SU-DHL-6 (cell line): Measurements from ENCODE around the gene TRIM5.
"Not testable (repeated sequence)": the region's sequence is repeated elsewhere in the genome, so short reads cannot be mapped to it uniquely, and the experiment has no call there.

Experiments
- H2AFZ ChIP-seq: fragments of 200-600 bp; sonication (generic); 2 replicates; pipeline ENCODE4 v1.6.1; 2014; ENCODE audit warnings: low read depth, mild to moderate bottlenecking, moderate library complexity, mixed read lengths, antibody characterized with exemption, low read length; ENCODE audit not compliant: severe bottlenecking
- H3F3A ChIP-seq: fragments of 200-600 bp; shearing (Covaris generic); 2 replicates; pipeline ENCODE4 v1.6.0; 2016; ENCODE audit warnings: antibody characterized with exemption, mild to moderate bottlenecking; ENCODE audit not compliant: insufficient read depth
- H3K27ac ChIP-seq: fragments of 200-600 bp; sonication (generic); 2 replicates; pipeline ENCODE4 v1.5.1; 2016; ENCODE audit warnings: low read depth, mild to moderate bottlenecking, low read length, moderate library complexity, mixed read lengths
- H3K27me3 ChIP-seq: fragments of 200-600 bp; sonication (generic), shearing (Covaris generic); 2 replicates; pipeline ENCODE4 v1.6.0; 2014; ENCODE audit warnings: mild to moderate bottlenecking, low read length
- H3K36me3 ChIP-seq: fragments of 200-600 bp; sonication (generic); 2 replicates; pipeline ENCODE4 v1.6.1; 2014; ENCODE audit warnings: mild to moderate bottlenecking, low read length, mixed read lengths
- H3K4me2 ChIP-seq: fragments of 300-600, 200-600 bp; shearing (Covaris generic), sonication (generic); 2 replicates; pipeline ENCODE4 v1.6.0; 2014; ENCODE audit warnings: low read length, low read depth, mild to moderate bottlenecking; ENCODE audit not compliant: poor library complexity, severe bottlenecking
- H3K4me3 ChIP-seq: fragments of 200-600 bp; sonication (generic); 2 replicates; pipeline ENCODE4 v1.5.1; 2014; ENCODE audit warnings: antibody characterized with exemption, low read length, mild to moderate bottlenecking, mixed read lengths; ENCODE audit not compliant: insufficient read depth, poor library complexity, severe bottlenecking
- H3K79me2 ChIP-seq: fragments of 200-600 bp; sonication (generic); 2 replicates; pipeline ENCODE4 v1.6.1; 2014; ENCODE audit warnings: mild to moderate bottlenecking, low read length, moderate library complexity; ENCODE audit not compliant: insufficient read depth
- H3K9ac ChIP-seq: fragments of 200-600 bp; sonication (generic); 2 replicates; pipeline ENCODE4 v1.7.0; 2014; ENCODE audit warnings: mild to moderate bottlenecking, low read length
- H3K9me2 ChIP-seq: fragments of 200-600 bp; sonication (generic); replicated peaks from 2 replicates; pipeline ENCODE4 v1.6.1; 2014; ENCODE audit warnings: low read length; ENCODE audit not compliant: insufficient read depth
- H3K9me3 ChIP-seq: fragments of 200-600 bp; sonication (generic); 2 replicates; pipeline ENCODE4 v1.6.1; 2014; ENCODE audit warnings: low read length, mixed read lengths; ENCODE audit not compliant: insufficient read depth
- H4K20me1 ChIP-seq: fragments of 200-600 bp; sonication (generic); 2 replicates; pipeline ENCODE4 v1.6.1; 2014; ENCODE audit warnings: low read depth, mild to moderate bottlenecking, antibody characterized with exemption, low read length, moderate library complexity, mixed read lengths
- CTCF ChIP-seq: fragments of 200-600 bp; sonication (generic); IDR thresholded peaks from one replicate; pipeline ENCODE4 v1.5.1; 2017; ENCODE audit warnings: antibody characterized with exemption, mild to moderate bottlenecking, low read length, moderate library complexity; ENCODE audit not compliant: insufficient read depth, poor library complexity, severe bottlenecking
- EZH2phosphoT487 ChIP-seq: fragments of 200-600 bp; sonication (generic), shearing (Covaris generic); conservative IDR thresholded peaks from 2 replicates; pipeline ENCODE4 v1.6.1; 2018; ENCODE audit warnings: mild to moderate bottlenecking, antibody characterized with exemption, low read length, moderate library complexity, mixed read lengths

Gene TRIM5

DNA sequence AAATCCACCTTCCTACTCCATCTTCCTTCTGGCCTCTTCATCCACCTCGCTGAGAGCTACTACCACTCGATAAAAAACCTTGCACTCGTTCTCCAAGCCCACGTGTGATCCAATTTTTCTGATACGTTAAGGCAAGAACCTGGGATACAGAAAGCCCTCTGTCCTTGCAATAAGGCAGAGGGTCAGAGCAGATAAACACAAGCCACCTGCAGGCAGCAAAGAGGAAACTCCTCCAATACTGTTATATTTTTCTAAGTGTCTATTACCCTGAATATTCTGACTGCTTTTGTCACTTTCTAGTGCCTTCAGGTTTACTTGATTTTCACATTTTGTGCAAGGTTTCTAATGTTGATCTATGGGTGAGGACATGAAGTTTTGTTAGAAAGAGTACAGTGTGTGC is 26.6 kb downstream of the TRIM5 start:
- Histone ChIP-seq H3K4me3 (no peak overlapping the region), H3K27ac (no peak overlapping the region), H3K9me2 (no peaks in the 10 kb centered on the region), H3K36me3 (no peaks in the 10 kb centered on the region), H3F3A (no peaks in the 10 kb centered on the region), H4K20me1 (no peaks in the 10 kb centered on the region), H2AFZ (no peak overlapping the region), H3K79me2 (no peaks in the 10 kb centered on the region), H3K9me3 (no peaks in the 10 kb centered on the region), H3K9ac (no peak overlapping the region), H3K4me2 (no peak overlapping the region), H3K27me3 (no peaks in the 10 kb centered on the region)
- TF ChIP-seq EZH2phosphoT487 = no peak
- no peak for TF ChIP-seq CTCF

DNA sequence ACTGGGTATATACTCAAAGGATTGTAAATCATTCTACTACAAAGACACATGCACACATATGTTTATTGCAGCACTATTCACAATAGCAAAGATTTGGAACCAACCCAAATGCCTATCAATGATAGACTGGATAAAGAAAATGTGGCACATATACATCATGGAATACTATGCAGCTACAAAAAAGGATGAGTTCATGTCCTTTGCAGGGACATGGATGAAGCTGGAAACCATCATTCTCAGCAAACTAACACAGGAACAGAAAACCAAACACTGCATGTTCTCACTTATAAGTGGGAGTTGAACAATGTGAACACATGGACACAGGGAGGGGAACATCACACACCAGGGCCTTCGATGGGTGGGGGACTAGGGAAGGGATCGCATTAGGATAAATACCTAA is 27.9 kb downstream of the TRIM5 start:
- H3K4me2 ChIP-seq = not testable (repeated sequence)

DNA sequence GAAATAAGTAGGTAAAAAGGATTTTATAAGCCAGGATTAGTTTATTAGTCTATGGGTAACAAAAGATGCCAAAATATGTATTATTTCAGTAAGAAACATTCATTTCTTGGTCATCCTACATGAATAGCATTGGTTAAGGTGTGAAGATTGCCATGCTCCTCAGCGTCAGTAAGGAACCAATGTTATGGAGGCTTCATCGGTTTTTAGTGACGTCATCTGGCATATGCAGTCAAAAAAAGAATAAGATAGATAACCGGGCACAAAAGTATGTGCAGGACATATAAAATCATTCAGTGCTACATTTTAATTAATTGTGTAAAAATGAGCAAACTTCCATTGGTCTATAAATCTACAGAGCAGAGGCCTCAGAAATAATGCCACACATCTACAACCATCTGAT is 29.4 kb downstream of the TRIM5 start:
- Histone ChIP-seq H3K9me2 (no peaks in the 10 kb centered on the region), H3K9me3 (no peaks in the 10 kb centered on the region), H3F3A (no peaks in the 10 kb centered on the region), H3K27me3 (no peaks in the 10 kb centered on the region), H2AFZ (no peak overlapping the region), H3K9ac (no peak overlapping the region), H3K4me2 (no peak overlapping the region), H3K36me3 (peaks cover 3% of the 10 kb centered on the region; the same call in 1 of the 2 replicates), H4K20me1 (no peaks in the 10 kb centered on the region), H3K4me3 (no peak overlapping the region), H3K27ac (no peak overlapping the region), H3K79me2 (no peaks in the 10 kb centered on the region)
- no peak for TF ChIP-seq CTCF
- TF ChIP-seq EZH2phosphoT487 = no peak

More for the DNA sequence above, 27.9 kb downstream of the TRIM5 start:
- not testable (repeated sequence) for H3K9me3 ChIP-seq, H4K20me1 ChIP-seq, H3K79me2 ChIP-seq, H3F3A ChIP-seq, H2AFZ ChIP-seq, H3K36me3 ChIP-seq, H3K27me3 ChIP-seq, H3K9ac ChIP-seq, H3K4me3 ChIP-seq, H3K9me2 ChIP-seq, H3K27ac ChIP-seq

DNA sequence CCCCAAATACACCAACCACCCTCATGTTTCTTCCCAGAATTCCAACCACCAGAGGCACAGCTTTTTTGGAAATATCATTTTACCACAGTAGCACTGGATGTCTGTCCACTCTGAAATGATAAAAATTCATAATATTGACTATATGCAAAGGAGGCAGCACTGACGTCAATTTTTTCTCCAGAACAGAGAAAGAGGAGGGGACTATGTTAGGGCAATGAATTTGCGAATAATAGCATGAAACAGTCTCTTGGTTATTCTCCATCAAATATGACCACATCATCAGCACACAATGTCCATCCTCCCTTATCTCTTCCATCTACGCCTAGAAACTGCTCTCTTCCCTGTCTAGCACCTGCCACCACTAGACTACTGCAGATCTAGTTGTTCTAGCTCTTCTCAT is 38.7 kb downstream of the TRIM5 start:
- H3F3A ChIP-seq = no peaks in the 10 kb centered on the region
- H3K9me2 ChIP-seq = no peaks in the 10 kb centered on the region
- no peak for TF ChIP-seq EZH2phosphoT487
- TF ChIP-seq CTCF = no peak
- no peak overlapping the region for H3K4me3 ChIP-seq
- H4K20me1 ChIP-seq = no peaks in the 10 kb centered on the region
- H3K27ac ChIP-seq = no peak overlapping the region
- H3K27me3 ChIP-seq = no peaks in the 10 kb centered on the region
- H3K36me3 ChIP-seq = 0 out of 2 replicates have a peak, but pooled peaks cover 4% of the 10 kb centered on the region
- H3K79me2 ChIP-seq = no peaks in the 10 kb centered on the region
- H3K9ac ChIP-seq = no peak overlapping the region
- no peaks in the 10 kb centered on the region for H3K9me3 ChIP-seq
- no peak overlapping the region for H2AFZ ChIP-seq
- no peak overlapping the region for H3K4me2 ChIP-seq
